H9 (cell line): Measurements from ENCODE around the gene MMP17. TPM values are rescaled to one million over a fixed set of nuclear protein-coding genes. Genes with fewer than 3 reads are reported as not detected.

Experiments used
- DNase-seq: peaks from one replicate; pipeline ENCODE4 v3.0.0-alpha.2; 2017
- H2AFZ ChIP-seq: one replicate; pipeline ENCODE4 v1.6.1; 2013; ENCODE audit warnings: mild to moderate bottlenecking, low read length, control low read depth, moderate library complexity
- H2AK5ac ChIP-seq: 2 replicates; pipeline ENCODE4 v1.6.1; 2013; ENCODE audit warnings: low read length, control low read depth, mixed read lengths; ENCODE audit not compliant: insufficient read length
- H2BK120ac ChIP-seq: one replicate; pipeline ENCODE4 v1.6.1; 2013; ENCODE audit warnings: low read depth, mild to moderate bottlenecking, low read length, control low read depth, inconsistent platforms; ENCODE audit not compliant: poor library complexity, severe bottlenecking
- H2BK12ac ChIP-seq: 2 replicates; pipeline ENCODE4 v1.6.1; 2013; ENCODE audit warnings: low read length, control low read depth, mixed read lengths, low read depth; ENCODE audit not compliant: insufficient read length
- H2BK15ac ChIP-seq: 2 replicates; pipeline ENCODE4 v1.6.1; 2013; ENCODE audit warnings: low read depth, low read length, control low read depth
- H2BK20ac ChIP-seq: one replicate; pipeline ENCODE4 v1.6.1; 2013; ENCODE audit warnings: low read depth, mild to moderate bottlenecking, low read length, control low read depth, inconsistent platforms; ENCODE audit not compliant: poor library complexity, severe bottlenecking
- H2BK5ac ChIP-seq: 2 replicates; pipeline ENCODE4 v1.6.1; 2013; ENCODE audit warnings: low read length, control low read depth, mixed read lengths; ENCODE audit not compliant: insufficient read length
- H3K14ac ChIP-seq: 2 replicates; pipeline ENCODE4 v1.6.1; 2013; ENCODE audit warnings: low read length, control low read depth; ENCODE audit not compliant: insufficient read depth
- H3K18ac ChIP-seq: 2 replicates; pipeline ENCODE4 v1.6.1; 2013; ENCODE audit warnings: low read depth, mild to moderate bottlenecking, mixed read lengths, low read length, control low read depth; ENCODE audit not compliant: insufficient read length
- H3K23ac ChIP-seq: 2 replicates; pipeline ENCODE4 v1.6.1; 2013; ENCODE audit warnings: low read length, control low read depth, mixed read lengths, low read depth; ENCODE audit not compliant: insufficient read length
- H3K23me2 ChIP-seq: 2 replicates; pipeline ENCODE4 v1.6.1; 2013; ENCODE audit warnings: low read depth, mild to moderate bottlenecking, mixed read lengths, low read length, control low read depth; ENCODE audit not compliant: insufficient read length, poor library complexity, severe bottlenecking
- H3K27ac ChIP-seq: 2 replicates; pipeline ENCODE4 v1.5.1; 2013; ENCODE audit warnings: low read length, control low read depth, mixed read lengths, low read depth; ENCODE audit not compliant: insufficient read length
- H3K27me3 ChIP-seq: 2 replicates; pipeline ENCODE4 v1.6.1; 2013; ENCODE audit warnings: low read length, control low read depth, inconsistent platforms; ENCODE audit not compliant: insufficient read depth
- H3K4ac ChIP-seq: 2 replicates; pipeline ENCODE4 v1.6.1; 2013; ENCODE audit warnings: low read depth, mild to moderate bottlenecking, control low read depth, inconsistent platforms, low read length, moderate library complexity
- H3K4me1 ChIP-seq: 2 replicates; pipeline ENCODE4 v1.6.1; 2013; ENCODE audit warnings: low read length, control low read depth, inconsistent platforms; ENCODE audit not compliant: insufficient read depth
- H3K4me2 ChIP-seq: 2 replicates; pipeline ENCODE4 v1.6.1; 2013; ENCODE audit warnings: low read length, control low read depth, mixed read lengths; ENCODE audit not compliant: insufficient read length, insufficient read depth
- H3K56ac ChIP-seq: 2 replicates; pipeline ENCODE4 v1.6.1; 2013; ENCODE audit warnings: low read depth, mild to moderate bottlenecking, mixed read lengths, low read length, control low read depth; ENCODE audit not compliant: insufficient read length
- H3K79me1 ChIP-seq: 2 replicates; pipeline ENCODE4 v1.6.1; 2013; ENCODE audit warnings: low read depth, mild to moderate bottlenecking, moderate library complexity, low read length, control low read depth, inconsistent platforms; ENCODE audit not compliant: insufficient read depth, poor library complexity, severe bottlenecking
- H3K79me2 ChIP-seq: 2 replicates; pipeline ENCODE4 v1.6.1; 2013; ENCODE audit warnings: low read length, control low read depth, inconsistent platforms; ENCODE audit not compliant: insufficient read depth
- H3K9ac ChIP-seq: 2 replicates; pipeline ENCODE4 v1.6.1; 2013; ENCODE audit warnings: low read length, control low read depth, mixed read lengths; ENCODE audit not compliant: insufficient read length; ENCODE audit errors: extremely low read depth
- H3K9me3 ChIP-seq: one replicate; pipeline ENCODE4 v1.6.1; 2013; ENCODE audit warnings: low read depth, low read length, inconsistent platforms; ENCODE audit not compliant: control insufficient read depth
- H3T11ph ChIP-seq: one replicate; pipeline ENCODE4 v1.6.1; 2013; ENCODE audit warnings: mild to moderate bottlenecking, low read length, control low read depth, inconsistent platforms
- H4K20me1 ChIP-seq: one replicate; pipeline ENCODE4 v1.6.1; 2013; ENCODE audit not compliant: control insufficient read depth, insufficient read length, insufficient read depth
- H4K5ac ChIP-seq: 2 replicates; pipeline ENCODE4 v1.6.1; 2013; ENCODE audit warnings: low read depth, mild to moderate bottlenecking, mixed read lengths, low read length, control low read depth; ENCODE audit not compliant: insufficient read length
- H4K8ac ChIP-seq: replicated peaks from 2 replicates; pipeline ENCODE4 v1.6.1; 2013; ENCODE audit warnings: low read length, control low read depth, mixed read lengths, low read depth; ENCODE audit not compliant: insufficient read length
- H4K91ac ChIP-seq: 2 replicates; pipeline ENCODE4 v1.6.1; 2013; ENCODE audit warnings: low read depth, mild to moderate bottlenecking, moderate library complexity, mixed read lengths, low read length, control low read depth; ENCODE audit not compliant: insufficient read length
- H3K27ac Mint-ChIP-seq, 3 experiments: 2 replicates in 2 of 3; 3 replicates in 1 of 3; pipeline ENCODE4 v1.8.0; 2020 to 2021; ENCODE audit warnings: mixed read lengths in 3 of 3, mild to moderate bottlenecking in 1 of 3, moderate library complexity in 1 of 3
- H3K27me3 Mint-ChIP-seq: 2 replicates; pipeline ENCODE4 v1.8.0; 2021; ENCODE audit warnings: low read depth, mild to moderate bottlenecking, moderate library complexity, mixed read lengths
- H3K36me3 Mint-ChIP-seq, 3 experiments: 2 replicates in 2 of 3; 3 replicates in 1 of 3; pipeline ENCODE4 v1.8.0; 2020 to 2021; ENCODE audit warnings: low read depth in 3 of 3, mixed read lengths in 3 of 3; ENCODE audit not compliant: insufficient read depth in 1 of 3
- H3K4me1 Mint-ChIP-seq, 2 experiments: 2 replicates each; pipeline ENCODE4 v1.8.0; 2020; ENCODE audit warnings: mixed read lengths in 2 of 2
- H3K4me3 Mint-ChIP-seq, 2 experiments: 2 replicates in 1 of 2; 3 replicates in 1 of 2; pipeline ENCODE4 v1.8.0; 2020 to 2021; ENCODE audit warnings: mild to moderate bottlenecking in 2 of 2, mixed read lengths in 2 of 2, moderate library complexity in 1 of 2
- H3K9me3 Mint-ChIP-seq, 2 experiments: 2 replicates in 1 of 2; 3 replicates in 1 of 2; pipeline ENCODE4 v1.8.0; 2020; ENCODE audit warnings: mild to moderate bottlenecking in 2 of 2, mixed read lengths in 2 of 2, moderate library complexity in 1 of 2
- WGBS: extraction: QIAGEN DNeasy Blood & Tissue Kit; methylation state at CpG from one replicate; pipeline ENCODE4 v1.1.7; 2013; ENCODE audit warnings: missing lambda C conversion rate, low lambda C conversion rate, mixed read lengths; ENCODE audit not compliant: insufficient read length; ENCODE audit errors: extremely low coverage; 5-methylcytosine and 5-hydroxymethylcytosine counted together
- total RNA-seq: library from RNA; stranded (reverse); gene quantifications from 2 replicates; pipeline ENCODE4 v1.2.1, GENCODE V29; 2021
- TF ChIP-seq, protein P1 (sequence below): fragments of 200-600 bp; sonication (generic); conservative IDR thresholded peaks from 3 replicates; pipeline ENCODE4 v1.8.0; 2021; ENCODE audit warnings: antibody characterized with exemption, mild to moderate bottlenecking

The MMP17 gene
- total RNA-seq, 1 experiment from 2014 or later = 14.8 TPM

DNA sequence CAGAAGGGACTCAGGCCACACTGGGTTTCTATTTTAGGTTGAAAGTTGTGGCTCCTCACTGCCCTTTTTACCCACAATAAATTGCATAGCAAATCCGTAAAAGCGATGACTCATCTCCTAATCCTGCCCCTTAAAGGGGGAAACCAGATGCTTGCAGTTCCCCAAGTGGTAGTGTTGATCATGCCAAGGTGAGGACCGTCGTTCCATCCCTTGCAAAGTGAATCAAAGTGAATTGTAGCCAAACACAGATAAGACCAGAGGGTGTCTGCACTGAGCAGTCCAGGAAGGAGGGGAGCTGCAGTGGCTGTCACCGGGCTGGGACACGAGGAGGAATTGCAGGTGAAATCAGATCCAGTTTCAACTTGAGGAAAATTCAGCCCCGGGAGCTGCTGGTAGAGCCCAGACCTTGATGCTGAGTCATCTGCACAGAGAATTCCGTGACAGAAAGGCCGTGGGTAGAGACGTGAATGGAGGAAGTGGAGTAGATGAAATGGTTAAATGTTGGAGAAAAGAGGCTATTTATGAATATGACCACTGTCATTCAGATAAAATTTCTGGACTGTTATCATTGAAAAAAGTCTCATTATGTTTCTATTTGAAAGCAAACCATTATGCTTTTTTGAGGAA, 44.2 kb upstream of the MMP17 start:
- no peaks in the 10 kb centered on the region for H3K23me2 ChIP-seq
- Mint-ChIP-seq H3K36me3 (peaks cover 20 to 53% (median 38%) of the 10 kb centered on the region in 3 experiments), H3K27me3 (no peaks in the 10 kb centered on the region), H3K4me3 (no peak overlapping the region; a peak in 1 of 5 replicates), H3K9me3 (no peaks in the 10 kb centered on the region), H3K27ac (peak overlapping the region; percentile 60 to 81 (median 69); a peak in 6 of 7 replicates), H3K4me1 (peaks cover 27 to 28% of the 10 kb centered on the region in 2 experiments)
- no peak overlapping the region for H3T11ph ChIP-seq
- no peak overlapping the region for H2BK5ac ChIP-seq
- no peak overlapping the region for H2BK120ac ChIP-seq
- H2BK20ac ChIP-seq = no peak overlapping the region
- H3K18ac ChIP-seq = no peak overlapping the region
- H3K9ac ChIP-seq = no peak overlapping the region
- DNase-seq = peak; percentile 72
- no peak overlapping the region for H2AFZ ChIP-seq
- no CpG with 5 or more reads among the region's 10 CpGs for WGBS
- H4K5ac ChIP-seq = no peak overlapping the region
- no peak overlapping the region for H3K23ac ChIP-seq
- no peak overlapping the region for H3K27ac ChIP-seq
- H3K79me1 ChIP-seq = no peaks in the 10 kb centered on the region
- no peaks in the 10 kb centered on the region for H4K20me1 ChIP-seq
- H3K4ac ChIP-seq = no peak overlapping the region
- no peak overlapping the region for H2BK12ac ChIP-seq
- H4K91ac ChIP-seq = no peak overlapping the region
- H2AK5ac ChIP-seq = no peak overlapping the region
- H3K56ac ChIP-seq = no peak overlapping the region
- peaks cover 6% of the 10 kb centered on the region; the same call in 1 of the 2 replicates for H3K4me1 ChIP-seq
- no peaks in the 10 kb centered on the region for H3K79me2 ChIP-seq
- no peaks in the 10 kb centered on the region for H3K9me3 ChIP-seq
- no peak overlapping the region for H3K4me2 ChIP-seq
- no peaks in the 10 kb centered on the region for H3K27me3 ChIP-seq
- TF ChIP-seq, protein P1, sequence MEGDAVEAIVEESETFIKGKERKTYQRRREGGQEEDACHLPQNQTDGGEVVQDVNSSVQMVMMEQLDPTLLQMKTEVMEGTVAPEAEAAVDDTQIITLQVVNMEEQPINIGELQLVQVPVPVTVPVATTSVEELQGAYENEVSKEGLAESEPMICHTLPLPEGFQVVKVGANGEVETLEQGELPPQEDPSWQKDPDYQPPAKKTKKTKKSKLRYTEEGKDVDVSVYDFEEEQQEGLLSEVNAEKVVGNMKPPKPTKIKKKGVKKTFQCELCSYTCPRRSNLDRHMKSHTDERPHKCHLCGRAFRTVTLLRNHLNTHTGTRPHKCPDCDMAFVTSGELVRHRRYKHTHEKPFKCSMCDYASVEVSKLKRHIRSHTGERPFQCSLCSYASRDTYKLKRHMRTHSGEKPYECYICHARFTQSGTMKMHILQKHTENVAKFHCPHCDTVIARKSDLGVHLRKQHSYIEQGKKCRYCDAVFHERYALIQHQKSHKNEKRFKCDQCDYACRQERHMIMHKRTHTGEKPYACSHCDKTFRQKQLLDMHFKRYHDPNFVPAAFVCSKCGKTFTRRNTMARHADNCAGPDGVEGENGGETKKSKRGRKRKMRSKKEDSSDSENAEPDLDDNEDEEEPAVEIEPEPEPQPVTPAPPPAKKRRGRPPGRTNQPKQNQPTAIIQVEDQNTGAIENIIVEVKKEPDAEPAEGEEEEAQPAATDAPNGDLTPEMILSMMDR = no peak
- no peak overlapping the region for H2BK15ac ChIP-seq
- no peak overlapping the region for H3K14ac ChIP-seq
- no peak overlapping the region for H4K8ac ChIP-seq
